Measurements from ENCODE around the gene TTLL3. TPM values are rescaled to one million over a fixed set of nuclear protein-coding genes. Genes with fewer than 3 reads are reported as not detected.
"Not testable (repeated sequence)": the region's sequence is repeated elsewhere in the genome, so short reads cannot be mapped to it uniquely, and the experiment has no call there.

The TTLL3 gene
- total RNA-seq, 1 donor from 2014 or later, result 37.7 TPM

DNA sequence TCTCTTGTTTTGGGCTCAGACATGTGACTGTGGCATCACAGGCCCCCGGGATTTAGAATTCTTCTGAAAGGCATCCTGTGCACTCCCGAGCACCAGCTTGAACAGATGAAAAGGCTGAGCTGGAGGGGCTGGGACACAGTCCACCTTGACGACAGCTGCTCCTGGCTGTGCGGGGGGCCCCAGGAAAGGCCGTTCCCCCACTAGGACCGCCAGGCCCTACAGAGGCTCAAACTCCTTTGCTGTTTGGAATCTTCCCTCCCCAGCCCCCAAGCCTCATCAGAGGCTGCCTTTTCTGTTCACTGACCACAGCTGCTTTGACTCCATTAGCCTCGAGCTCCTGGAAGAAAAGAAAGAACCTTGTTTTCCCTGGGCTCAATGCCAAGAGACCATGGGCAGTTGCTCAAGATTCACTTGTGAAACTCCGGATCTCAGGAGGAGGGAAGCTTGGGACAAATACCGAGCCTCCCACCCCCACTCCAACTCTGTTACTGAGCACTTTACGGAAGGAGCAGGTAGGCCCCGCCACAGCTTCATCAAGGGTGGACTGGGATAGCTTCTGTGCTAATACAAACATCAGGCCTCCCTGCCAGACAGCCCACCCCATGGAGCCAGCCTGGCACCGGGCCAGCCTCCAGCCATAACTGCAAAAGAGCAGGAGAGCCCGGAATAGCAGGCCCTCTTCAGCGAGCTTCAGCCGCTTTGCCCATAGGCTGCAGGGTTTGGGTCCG is 54.3 kb downstream of the TTLL3 start:
- Mint-ChIP-seq H3K27ac (no peak overlapping the region), H3K4me3 (no peak overlapping the region), H3K9me3 (no peaks in the 10 kb centered on the region), H3K4me1 (peaks cover 3% of the 10 kb centered on the region), H3K27me3 (peaks cover 9% of the 10 kb centered on the region), H3K36me3 (ENCODE audit: low read depth) (no peaks in the 10 kb centered on the region)
- intact Hi-C loops (cut with micrococcal nuclease), result no loop called here
- DNase-seq, result no peak

DNA sequence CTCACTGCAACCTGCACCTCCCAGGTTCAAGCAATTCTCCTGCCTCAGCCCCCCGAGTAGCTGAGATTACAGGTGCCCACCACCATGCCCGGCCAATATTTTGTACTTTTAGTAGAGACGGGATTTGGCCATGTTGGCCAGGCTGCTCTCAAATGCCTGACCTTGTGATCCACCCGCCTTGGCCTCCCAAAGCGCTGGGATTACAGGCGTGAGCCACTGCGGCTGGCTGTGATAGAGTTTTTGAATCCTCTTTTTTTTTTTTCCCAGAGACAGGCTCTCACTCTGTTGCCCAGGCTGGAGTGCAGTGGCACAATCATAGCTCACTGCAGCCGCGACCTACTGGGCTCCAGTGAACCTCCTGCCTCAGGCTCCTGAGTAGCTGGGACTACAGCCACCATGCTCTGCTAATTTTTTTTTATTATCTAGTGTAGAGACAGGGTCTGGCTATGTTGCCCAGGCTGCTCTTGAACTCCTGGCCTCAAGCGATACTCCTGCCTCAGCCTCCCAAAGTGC is 55.1 kb downstream of the TTLL3 start:
- H3K4me3 Mint-ChIP-seq; H3K27me3 Mint-ChIP-seq; H3K4me1 Mint-ChIP-seq; DNase-seq; H3K36me3 Mint-ChIP-seq (ENCODE audit: low read depth); intact Hi-C loops (cut with micrococcal nuclease); H3K9me3 Mint-ChIP-seq; H3K27ac Mint-ChIP-seq: not testable (repeated sequence)

GRCh38 chr3:9866639-9867038 is 56.6 kb downstream of the TTLL3 start:
- H3K36me3 Mint-ChIP-seq (ENCODE audit: low read depth), result no peaks in the 10 kb centered on the region
- peaks cover 3% of the 10 kb centered on the region for H3K4me1 Mint-ChIP-seq
- no peak for DNase-seq
- intact Hi-C loops (cut with micrococcal nuclease), result no loop called here
- no peak overlapping the region for H3K4me3 Mint-ChIP-seq
- no peak overlapping the region for H3K27ac Mint-ChIP-seq
- H3K9me3 Mint-ChIP-seq, result no peaks in the 10 kb centered on the region
- peaks cover 9% of the 10 kb centered on the region for H3K27me3 Mint-ChIP-seq

- intact Hi-C loops (cut with micrococcal nuclease), result no loop called here
- DNase-seq, result no peak
- Mint-ChIP-seq H3K9me3 (no peaks in the 10 kb centered on the region), H3K27me3 (peaks cover 5% of the 10 kb centered on the region), H3K4me3 (no peak overlapping the region), H3K36me3 (ENCODE audit: low read depth) (no peaks in the 10 kb centered on the region), H3K27ac (no peak overlapping the region), H3K4me1 (peaks cover under 1% of the 10 kb centered on the region)
Measured at GRCh38 chr3:9867106-9867505, 57.0 kb downstream of the TTLL3 start.

GRCh38 chr3:9869955-9870354 is 59.9 kb downstream of the TTLL3 start:
- Mint-ChIP-seq H3K4me3 (no peak overlapping the region), H3K27ac (no peak overlapping the region), H3K4me1 (no peaks in the 10 kb centered on the region), H3K9me3 (no peaks in the 10 kb centered on the region), H3K36me3 (ENCODE audit: low read depth) (no peaks in the 10 kb centered on the region), H3K27me3 (no peaks in the 10 kb centered on the region)
- intact Hi-C loops (cut with micrococcal nuclease), result no loop called here
- DNase-seq, result no peak

- Mint-ChIP-seq H3K36me3 (ENCODE audit: low read depth) (no peaks in the 10 kb centered on the region), H3K4me3 (no peak overlapping the region), H3K27me3 (peaks cover 2% of the 10 kb centered on the region), H3K9me3 (no peaks in the 10 kb centered on the region), H3K27ac (no peak overlapping the region), H3K4me1 (no peaks in the 10 kb centered on the region)
- no peak for DNase-seq
- intact Hi-C loops (cut with micrococcal nuclease), result no loop called here
Measured at GRCh38 chr3:9870978-9871377, 60.9 kb downstream of the TTLL3 start.

DNA sequence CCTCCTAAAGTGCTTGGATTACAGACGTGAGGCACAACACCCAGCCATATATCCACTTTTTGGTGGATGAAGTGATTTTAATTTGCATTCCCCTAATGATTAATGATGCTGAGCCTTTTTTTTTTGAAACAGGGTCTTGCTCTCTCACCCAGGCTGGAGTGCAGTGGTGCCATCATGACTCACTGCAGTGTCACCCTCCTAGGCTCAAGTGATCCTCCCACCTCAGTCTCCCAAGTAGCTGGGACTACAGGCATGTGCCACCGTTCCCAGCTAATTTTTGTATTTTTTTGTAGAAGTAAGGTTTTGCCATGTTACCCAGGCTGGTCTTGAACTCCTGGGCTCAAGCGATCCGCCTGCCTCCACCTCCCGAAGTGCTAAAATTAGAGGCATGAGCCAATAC is 62.0 kb downstream of the TTLL3 start:
- intact Hi-C loops (cut with micrococcal nuclease); H3K4me3 Mint-ChIP-seq: not testable (repeated sequence)

GRCh38 chr3:9875448-9875847 is 65.4 kb downstream of the TTLL3 start:
- peaks cover 2% of the 10 kb centered on the region for H3K27me3 Mint-ChIP-seq
- no peaks in the 10 kb centered on the region for H3K9me3 Mint-ChIP-seq
- H3K27ac Mint-ChIP-seq, result no peak overlapping the region

More for the DNA sequence above, 62.0 kb downstream of the TTLL3 start:
- H3K9me3 Mint-ChIP-seq; H3K36me3 Mint-ChIP-seq (ENCODE audit: low read depth); H3K27ac Mint-ChIP-seq; H3K4me1 Mint-ChIP-seq; DNase-seq; H3K27me3 Mint-ChIP-seq: not testable (repeated sequence)

GRCh38 chr3:9876255-9876654 is 66.2 kb downstream of the TTLL3 start:
- intact Hi-C loops (cut with micrococcal nuclease); H3K27ac Mint-ChIP-seq; H3K9me3 Mint-ChIP-seq; H3K4me3 Mint-ChIP-seq; H3K36me3 Mint-ChIP-seq (ENCODE audit: low read depth); H3K4me1 Mint-ChIP-seq; DNase-seq; H3K27me3 Mint-ChIP-seq: not testable (repeated sequence)

More at GRCh38 chr3:9875448-9875847, 65.4 kb downstream of the TTLL3 start:
- Mint-ChIP-seq H3K4me1 (no peaks in the 10 kb centered on the region), H3K4me3 (no peak overlapping the region), H3K36me3 (ENCODE audit: low read depth) (no peaks in the 10 kb centered on the region)
- intact Hi-C loops (cut with micrococcal nuclease), result no loop called here
- DNase-seq, result no peak

DNA sequence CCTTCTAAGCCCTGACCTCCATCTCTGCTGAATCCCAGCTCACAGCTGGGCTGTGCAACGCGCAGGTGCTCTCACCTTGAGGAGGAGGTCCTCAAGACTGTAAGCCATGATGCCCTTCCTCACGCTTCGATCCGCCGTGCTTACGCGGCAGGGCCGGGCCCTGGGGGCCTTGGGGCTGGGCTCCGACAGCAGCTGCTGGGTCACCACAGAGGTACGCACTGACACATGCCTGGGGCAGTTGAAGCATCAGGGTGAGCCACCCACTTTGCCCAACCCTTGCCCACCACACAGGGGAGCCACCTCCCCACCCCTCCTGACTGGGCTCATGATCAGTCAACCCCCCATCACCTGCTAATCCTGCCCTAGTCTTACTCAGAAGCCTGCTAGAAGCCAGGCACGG is 66.9 kb downstream of the TTLL3 start:
- Mint-ChIP-seq H3K27ac (no peak overlapping the region), H3K9me3 (no peaks in the 10 kb centered on the region), H3K27me3 (peaks cover 2% of the 10 kb centered on the region), H3K4me3 (no peak overlapping the region), H3K36me3 (ENCODE audit: low read depth) (no peaks in the 10 kb centered on the region), H3K4me1 (no peaks in the 10 kb centered on the region)
- no peak for DNase-seq
- intact Hi-C loops (cut with micrococcal nuclease), result no loop called here

DNA sequence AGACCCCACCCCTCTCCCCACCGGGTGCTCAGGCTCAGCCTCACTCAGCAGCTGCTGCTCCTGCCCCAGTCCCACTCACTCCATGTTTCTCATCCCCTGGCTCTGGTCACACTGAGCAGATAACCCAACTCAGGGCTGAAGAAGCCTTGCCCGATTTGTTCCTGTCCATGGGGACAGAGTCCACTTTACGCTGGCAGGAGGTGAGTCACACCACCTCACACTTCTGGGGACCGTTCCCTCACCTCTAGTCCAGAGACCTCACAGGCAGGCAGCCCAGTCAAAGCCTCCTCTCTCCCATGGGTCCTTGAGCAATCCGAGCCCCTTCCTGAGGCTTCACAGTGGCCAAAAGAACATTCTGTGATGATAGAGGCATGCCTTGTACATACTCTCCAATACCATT is 68.6 kb downstream of the TTLL3 start:
- H3K27ac Mint-ChIP-seq, result no peak overlapping the region
- no peak for DNase-seq
- H3K9me3 Mint-ChIP-seq, result no peaks in the 10 kb centered on the region
- intact Hi-C loops (cut with micrococcal nuclease), result no loop called here
- no peaks in the 10 kb centered on the region for H3K4me1 Mint-ChIP-seq
- H3K36me3 Mint-ChIP-seq (ENCODE audit: low read depth), result no peaks in the 10 kb centered on the region
- no peak overlapping the region for H3K4me3 Mint-ChIP-seq
- peaks cover 2% of the 10 kb centered on the region for H3K27me3 Mint-ChIP-seq

DNA sequence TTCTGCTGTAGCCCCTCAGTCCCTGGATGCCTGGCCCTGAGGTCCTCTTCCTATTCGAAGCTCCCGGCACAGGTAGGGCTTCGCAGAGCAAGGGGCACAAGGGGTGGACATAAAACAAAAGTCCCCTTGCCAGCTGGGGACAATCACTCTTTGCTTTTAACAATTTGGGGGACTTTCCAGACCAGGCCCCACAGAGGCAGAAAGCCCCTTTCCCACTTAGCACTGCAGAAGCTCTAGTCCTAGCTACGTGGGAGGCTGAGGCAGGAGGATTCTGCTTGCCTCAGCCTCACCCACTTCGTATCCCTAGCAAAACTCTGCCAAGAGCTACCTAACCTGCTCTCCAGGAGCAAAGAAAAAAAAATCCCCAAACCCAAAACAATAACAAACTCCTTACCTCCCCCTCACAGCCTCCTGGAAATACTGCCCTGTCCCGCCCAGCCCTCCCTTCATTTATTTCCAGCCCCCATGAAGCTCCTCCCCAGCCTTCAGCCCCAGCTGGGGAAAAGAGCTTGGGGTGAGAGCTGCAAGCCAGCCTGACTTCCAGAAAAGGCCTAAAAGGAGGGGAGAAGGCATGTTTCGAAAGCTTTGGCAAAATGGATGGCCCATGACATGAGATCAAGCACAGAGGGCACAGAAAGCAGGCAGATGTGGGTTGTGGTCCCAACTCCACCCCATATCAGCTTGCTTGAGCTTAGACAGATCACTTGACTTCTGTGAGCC is 69.9 kb downstream of the TTLL3 start, which contains the start of gene CIDEC:
TSS of gene CIDEC (minus strand) at position 424 of the 720 bp plus-strand sequence. CDS start 1,767 bp downstream, outside the sequence.
- Mint-ChIP-seq H3K36me3 (ENCODE audit: low read depth) (no peaks in the 10 kb centered on the region), H3K9me3 (no peaks in the 10 kb centered on the region), H3K27ac (no peak within 1 kb of the TSS), H3K27me3 (peaks cover 2% of the 10 kb centered on the region), H3K4me1 (no peaks in the 10 kb centered on the region), H3K4me3 (no peak within 1 kb of the TSS)
- intact Hi-C loops (cut with micrococcal nuclease), result no loop called here
- DNase-seq, result no peak

DNA sequence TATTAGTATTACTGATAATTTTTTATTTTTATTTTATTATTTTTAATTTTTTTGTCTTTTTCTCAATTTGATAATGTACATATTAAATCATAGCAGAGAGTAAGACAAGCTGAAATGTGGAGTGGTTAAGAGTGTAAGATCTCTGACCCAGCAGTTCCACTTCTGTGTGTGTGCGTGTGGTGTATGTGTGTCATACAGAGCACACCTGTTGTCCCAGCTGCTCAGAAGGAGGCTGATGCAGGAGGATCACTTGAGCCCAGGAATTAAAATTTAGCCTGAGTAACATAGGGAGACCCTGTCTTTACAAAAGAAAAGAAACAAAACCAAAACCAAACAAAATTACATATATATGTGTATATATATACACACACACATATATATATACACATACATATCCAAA is 71.4 kb downstream of the TTLL3 start:
- Mint-ChIP-seq H3K27ac (no peak overlapping the region), H3K4me1 (no peaks in the 10 kb centered on the region), H3K27me3 (no peaks in the 10 kb centered on the region)

GRCh38 chr3:9883706-9884554 is 73.9 kb downstream of the TTLL3 start:
- Mint-ChIP-seq H3K4me1 (peaks cover under 1% of the 10 kb centered on the region), H3K36me3 (ENCODE audit: low read depth) (no peaks in the 10 kb centered on the region), H3K27ac (no peak overlapping the region), H3K9me3 (no peaks in the 10 kb centered on the region), H3K27me3 (no peaks in the 10 kb centered on the region), H3K4me3 (no peak overlapping the region)
- no peak for DNase-seq
- intact Hi-C loops (cut with micrococcal nuclease), result no loop called here

More for the DNA sequence above, 71.4 kb downstream of the TTLL3 start:
- Mint-ChIP-seq H3K36me3 (ENCODE audit: low read depth) (no peaks in the 10 kb centered on the region), H3K9me3 (no peaks in the 10 kb centered on the region), H3K4me3 (no peak overlapping the region)
- DNase-seq, result no peak
- intact Hi-C loops (cut with micrococcal nuclease), result no loop called here
